Measurements from ENCODE around the gene HMCN2.

The HMCN2 gene

DNA sequence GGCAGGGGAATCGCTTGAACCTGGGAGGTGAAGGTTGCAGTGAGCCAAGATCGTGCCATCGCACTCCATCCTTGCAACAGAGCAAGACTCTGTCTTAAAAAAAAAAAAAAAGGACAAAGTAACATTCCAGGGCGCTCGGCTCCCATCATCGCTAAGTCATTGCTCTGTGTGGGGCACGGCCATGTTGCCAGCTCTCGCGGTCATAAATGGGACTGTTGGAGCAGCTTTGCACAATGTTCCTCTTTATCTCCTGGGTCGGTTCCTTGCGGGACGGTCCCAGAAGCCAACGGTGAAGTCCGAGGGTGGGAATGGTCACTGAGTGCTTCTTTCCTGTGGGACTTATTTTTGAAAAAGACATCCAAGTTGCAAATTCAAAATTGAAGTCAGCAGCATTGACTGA, 65.5 kb downstream of the HMCN2 start:
- TF ChIP-seq, protein P1, sequence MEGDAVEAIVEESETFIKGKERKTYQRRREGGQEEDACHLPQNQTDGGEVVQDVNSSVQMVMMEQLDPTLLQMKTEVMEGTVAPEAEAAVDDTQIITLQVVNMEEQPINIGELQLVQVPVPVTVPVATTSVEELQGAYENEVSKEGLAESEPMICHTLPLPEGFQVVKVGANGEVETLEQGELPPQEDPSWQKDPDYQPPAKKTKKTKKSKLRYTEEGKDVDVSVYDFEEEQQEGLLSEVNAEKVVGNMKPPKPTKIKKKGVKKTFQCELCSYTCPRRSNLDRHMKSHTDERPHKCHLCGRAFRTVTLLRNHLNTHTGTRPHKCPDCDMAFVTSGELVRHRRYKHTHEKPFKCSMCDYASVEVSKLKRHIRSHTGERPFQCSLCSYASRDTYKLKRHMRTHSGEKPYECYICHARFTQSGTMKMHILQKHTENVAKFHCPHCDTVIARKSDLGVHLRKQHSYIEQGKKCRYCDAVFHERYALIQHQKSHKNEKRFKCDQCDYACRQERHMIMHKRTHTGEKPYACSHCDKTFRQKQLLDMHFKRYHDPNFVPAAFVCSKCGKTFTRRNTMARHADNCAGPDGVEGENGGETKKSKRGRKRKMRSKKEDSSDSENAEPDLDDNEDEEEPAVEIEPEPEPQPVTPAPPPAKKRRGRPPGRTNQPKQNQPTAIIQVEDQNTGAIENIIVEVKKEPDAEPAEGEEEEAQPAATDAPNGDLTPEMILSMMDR (IDR thresholded peaks at IDR 0.05; ENCODE audit: insufficient read depth, low read depth, low read length, missing control alignments): no peak
- H3K4me3 ChIP-seq (ENCODE audit: low read length): no peak overlapping the region
- DNase-seq (ENCODE audit: low read depth): no peak

DNA sequence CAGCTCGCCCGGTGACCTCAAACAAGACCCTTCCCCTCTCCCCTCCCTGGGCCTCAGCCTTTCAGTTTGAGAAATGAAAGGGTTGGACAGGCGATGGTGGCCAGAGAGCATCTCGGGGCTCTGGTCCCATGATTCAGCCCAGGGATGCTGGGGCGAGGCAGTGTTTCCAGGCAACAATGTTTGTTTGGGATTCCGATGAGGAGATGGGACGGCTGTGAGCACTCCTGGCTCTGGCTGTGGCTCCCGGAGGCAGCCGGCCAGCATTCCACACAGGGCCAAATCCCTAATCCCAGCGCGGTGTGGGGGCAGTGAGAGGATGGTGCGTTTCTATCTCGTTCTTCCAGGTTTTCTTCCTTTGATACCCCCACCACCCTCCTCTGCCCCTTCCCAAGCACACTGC, 66.0 kb downstream of the HMCN2 start:
- peak; percentile 17 for DNase-seq (ENCODE audit: low read depth)
- TF ChIP-seq, protein P1 (IDR thresholded peaks at IDR 0.05; ENCODE audit: insufficient read depth, low read depth, low read length, missing control alignments): no peak
- H3K4me3 ChIP-seq (ENCODE audit: low read length): no peak overlapping the region

DNA sequence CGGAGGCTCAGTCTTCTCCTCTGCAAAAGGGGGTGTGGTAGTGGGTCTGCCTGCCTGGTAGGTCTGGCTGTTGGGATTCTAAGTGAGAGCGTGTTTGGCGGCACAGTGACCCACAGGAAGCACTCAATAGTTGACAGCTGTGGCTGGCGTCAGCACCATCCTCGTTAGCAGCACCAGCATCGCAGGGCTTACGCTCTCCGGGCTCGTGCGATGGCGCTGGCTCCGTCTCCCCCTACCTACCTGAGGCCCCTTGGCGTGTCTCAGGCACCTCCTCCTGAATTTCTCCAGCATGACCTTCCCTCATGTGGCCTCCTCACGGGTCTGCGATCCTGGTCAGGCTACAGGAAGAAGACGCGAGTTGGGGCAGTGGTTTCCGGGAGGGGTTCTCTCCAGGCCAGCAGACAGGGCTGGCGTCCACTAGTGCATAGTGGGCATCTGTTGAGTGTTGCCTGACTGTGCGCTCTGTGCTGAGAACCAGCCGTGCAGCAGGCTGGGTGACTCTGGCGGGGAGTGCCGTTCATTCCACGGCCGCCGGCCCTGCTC, 66.9 kb downstream of the HMCN2 start:
- DNase-seq (ENCODE audit: low read depth): no peak
- TF ChIP-seq, protein P1 (IDR thresholded peaks at IDR 0.05; ENCODE audit: insufficient read depth, low read depth, low read length, missing control alignments): no peak
- no peak overlapping the region for H3K4me3 ChIP-seq (ENCODE audit: low read length)

DNA sequence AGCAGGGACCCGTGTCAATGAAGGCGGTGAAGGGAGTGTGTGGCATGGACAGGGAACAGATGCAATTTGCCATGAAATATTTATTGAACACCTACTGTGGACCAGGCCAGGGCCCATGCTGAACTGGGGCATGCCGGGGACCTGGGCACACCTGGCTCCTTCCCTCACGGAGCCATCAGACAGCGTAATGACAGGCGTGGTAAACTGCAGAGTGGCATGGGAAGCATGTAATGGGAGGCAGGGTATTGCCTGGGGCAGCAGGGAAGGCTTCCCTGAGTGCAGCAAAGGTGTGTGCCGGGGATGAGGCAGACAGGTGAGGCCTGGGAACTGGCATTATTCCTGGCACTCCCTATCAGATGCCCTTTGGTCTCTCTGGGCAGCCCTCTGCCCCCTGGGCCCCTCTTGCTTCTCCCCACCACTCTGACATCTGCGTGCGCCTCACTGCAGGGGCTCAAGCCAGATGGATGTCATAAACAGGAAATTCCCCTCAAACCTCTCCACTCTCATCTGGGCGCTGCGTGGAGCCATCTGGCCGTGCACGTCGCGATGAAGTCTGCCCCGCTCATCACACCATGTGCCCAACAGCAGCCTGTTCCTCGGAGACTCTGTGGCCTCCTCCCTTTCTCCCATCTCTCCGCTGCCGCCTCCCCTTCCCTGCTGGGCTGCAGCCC, 67.6 kb downstream of the HMCN2 start:
- DNase-seq (ENCODE audit: low read depth): no peak
- TF ChIP-seq, protein P1 (IDR thresholded peaks at IDR 0.05; ENCODE audit: insufficient read depth, low read depth, low read length, missing control alignments): no peak
- H3K4me3 ChIP-seq (ENCODE audit: low read length): no peak overlapping the region

DNA sequence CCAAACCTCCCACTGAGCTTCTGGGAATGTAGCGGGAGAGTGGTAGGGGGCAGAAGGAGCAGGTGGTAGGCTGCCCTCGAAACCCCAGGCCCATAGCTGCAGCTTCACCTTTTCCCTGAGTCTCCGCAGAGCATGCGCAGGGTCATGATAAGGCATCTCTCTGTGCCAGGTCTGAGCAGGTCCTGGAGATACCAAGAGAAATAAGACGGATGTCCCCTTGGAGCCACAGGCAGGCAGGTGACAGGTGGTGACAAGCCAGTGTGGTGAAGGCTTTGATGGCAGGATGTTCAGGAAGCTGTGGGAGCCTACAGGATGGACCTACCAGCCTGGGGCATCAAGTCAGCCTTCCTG, 68.1 kb downstream of the HMCN2 start:
- DNase-seq (ENCODE audit: low read depth): no peak
- TF ChIP-seq, protein P1 (IDR thresholded peaks at IDR 0.05; ENCODE audit: insufficient read depth, low read depth, low read length, missing control alignments): no peak

DNA sequence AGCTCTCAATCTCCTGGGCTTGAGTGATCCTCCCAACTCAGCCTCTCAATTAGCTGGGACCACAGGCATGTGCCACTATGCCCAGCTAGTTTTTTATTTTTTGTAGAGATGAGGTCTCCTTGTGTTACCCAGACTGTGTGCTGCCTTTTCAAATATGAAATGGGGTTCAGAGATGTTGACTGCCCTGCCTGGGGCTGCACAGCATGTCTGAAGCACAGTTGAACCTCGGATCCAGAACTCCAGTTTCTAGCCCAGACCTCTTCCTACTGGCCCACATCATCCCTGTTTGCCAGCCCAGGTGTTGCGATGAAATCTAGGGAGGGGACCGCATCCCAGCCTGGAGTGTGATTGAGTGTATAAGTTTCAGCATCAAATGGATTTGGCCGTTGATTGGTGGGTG, 69.4 kb downstream of the HMCN2 start:
- no peak overlapping the region for H3K4me3 ChIP-seq (ENCODE audit: low read length)
- TF ChIP-seq, protein P1 (IDR thresholded peaks at IDR 0.05; ENCODE audit: insufficient read depth, low read depth, low read length, missing control alignments): no peak
- no peak for DNase-seq (ENCODE audit: low read depth)

More for the DNA sequence above, 68.1 kb downstream of the HMCN2 start:
- H3K4me3 ChIP-seq (ENCODE audit: low read length): no peak overlapping the region

Data from epithelial cell of esophagus (primary cell).